GM19397 (cell line): ENCODE measurements around the gene PPP1R18.
"Not testable (repeated sequence)": the region's sequence is repeated elsewhere in the genome, so short reads cannot be mapped to it uniquely, and the experiment has no call there.

Experiments used
- ATAC-seq: cut with Tn5 transposase; IDR thresholded peaks from one replicate; pipeline ENCODE4 v1.9.1; 2021; ENCODE audit warnings: mild to moderate bottlenecking, moderate library complexity; ENCODE audit not compliant: unreplicated experiment

The PPP1R18 gene

DNA sequence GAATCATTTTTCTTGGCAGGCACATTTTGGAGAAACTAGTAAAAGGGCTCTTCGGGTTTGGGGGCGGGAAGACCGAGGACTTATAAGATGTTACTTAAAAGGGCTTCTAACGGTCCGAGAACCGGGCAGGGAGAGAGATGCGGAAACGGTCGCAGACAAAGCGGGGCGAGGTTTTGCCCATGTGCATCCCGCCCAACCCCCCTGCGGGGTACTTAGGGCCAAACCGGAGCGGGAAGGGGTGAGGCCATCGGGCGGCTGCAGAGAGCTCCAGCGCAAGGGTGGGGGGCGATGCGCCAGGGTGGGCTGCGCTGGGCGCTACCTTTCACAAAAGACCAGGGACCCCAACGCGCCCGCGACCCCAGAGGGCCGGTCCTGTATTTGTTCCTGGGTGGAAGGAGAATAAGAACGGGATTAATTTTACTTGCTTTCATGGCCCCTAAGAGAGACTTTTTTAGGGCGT is 34.3 kb upstream of the PPP1R18 start:
- no peak for ATAC-seq

DNA sequence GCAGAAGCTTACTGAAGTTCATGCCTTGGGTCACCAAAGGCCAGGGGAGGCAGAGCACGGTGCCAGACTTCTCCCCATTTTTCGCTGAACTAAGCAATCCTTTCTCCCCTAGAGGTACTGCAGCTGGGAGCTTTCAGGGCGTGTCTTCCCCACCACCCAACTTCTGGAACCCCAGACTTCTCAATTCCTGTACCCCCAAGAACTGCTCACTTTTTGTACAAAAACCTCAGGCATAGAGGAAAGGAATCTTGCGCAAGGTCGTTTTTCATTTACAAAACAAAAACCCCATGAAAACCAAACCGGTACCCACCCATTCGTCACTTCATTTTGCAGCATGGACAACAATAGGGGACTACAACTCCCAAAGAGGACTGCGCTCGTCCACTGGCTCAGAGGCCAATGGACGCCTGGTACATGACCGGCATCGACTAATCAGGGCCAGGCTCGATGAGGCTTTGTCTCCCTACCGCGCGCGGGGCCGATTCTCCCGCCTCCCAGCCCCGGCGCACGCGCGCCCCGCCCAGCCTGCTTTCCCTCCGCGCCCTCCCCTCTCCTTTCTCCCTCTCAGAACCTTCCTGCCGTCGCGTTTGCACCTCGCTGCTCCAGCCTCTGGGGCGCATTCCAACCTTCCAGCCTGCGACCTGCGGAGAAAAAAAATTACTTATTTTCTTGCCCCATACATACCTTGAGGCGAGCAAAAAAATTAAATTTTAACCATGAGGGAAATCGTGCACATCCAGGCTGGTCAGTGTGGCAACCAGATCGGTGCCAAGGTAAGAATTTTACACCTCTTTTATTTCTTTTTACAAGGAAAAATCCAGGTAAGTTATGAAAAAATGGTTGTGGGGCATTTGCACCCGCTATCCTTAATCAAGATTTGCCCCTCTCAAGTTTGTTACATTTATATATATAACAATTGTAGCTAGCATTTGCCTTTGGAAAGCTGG is 33.6 kb upstream of the PPP1R18 start, which contains the start of gene TUBB:
TUBB (plus strand) TSS at position 562 of the 947 bp plus-strand sequence; CDS start at position 717, 155 bp downstream.
- peak; percentile 43 for ATAC-seq

GRCh38 chr6:30719356-30719755 is 32.9 kb upstream of the PPP1R18 start:
- ATAC-seq: no peak

GRCh38 chr6:30717845-30718720 is 31.6 kb upstream of the PPP1R18 start:
- ATAC-seq: not testable (repeated sequence)

GRCh38 chr6:30717129-30717844 is 30.8 kb upstream of the PPP1R18 start, which contains the start of gene MDC1:
Gene MDC1, minus strand, starts transcription at chr6:30717281. Its CDS starts 2,106 bp downstream, at chr6:30715175.
- peak; percentile 54 for ATAC-seq

- ATAC-seq: no peak
Measured at GRCh38 chr6:30716879-30717128, 30.4 kb upstream of the PPP1R18 start.

DNA sequence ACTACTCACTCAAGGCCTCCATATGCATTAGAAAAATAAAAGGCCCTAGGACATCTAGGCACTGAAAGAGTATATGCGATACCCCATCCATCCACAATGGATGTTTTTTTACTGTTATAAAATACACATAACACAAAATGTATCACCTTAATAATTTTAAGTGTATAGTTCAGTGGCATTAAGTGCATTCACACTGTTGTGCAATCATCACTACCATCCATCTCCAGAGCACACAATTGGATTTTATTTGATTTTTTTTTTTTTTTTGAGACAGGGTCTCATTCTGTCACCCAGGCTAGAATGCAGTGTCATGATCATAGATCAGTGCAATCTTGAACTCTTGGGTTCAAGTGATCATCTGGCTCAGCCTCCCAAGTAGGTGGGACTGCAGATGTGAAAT is 27.8 kb upstream of the PPP1R18 start:
- ATAC-seq: no peak

- no peak for ATAC-seq
Measured at GRCh38 chr6:30712441-30712945, 26.0 kb upstream of the PPP1R18 start.

GRCh38 chr6:30711758-30712380 is 25.4 kb upstream of the PPP1R18 start:
- ATAC-seq: no peak

DNA sequence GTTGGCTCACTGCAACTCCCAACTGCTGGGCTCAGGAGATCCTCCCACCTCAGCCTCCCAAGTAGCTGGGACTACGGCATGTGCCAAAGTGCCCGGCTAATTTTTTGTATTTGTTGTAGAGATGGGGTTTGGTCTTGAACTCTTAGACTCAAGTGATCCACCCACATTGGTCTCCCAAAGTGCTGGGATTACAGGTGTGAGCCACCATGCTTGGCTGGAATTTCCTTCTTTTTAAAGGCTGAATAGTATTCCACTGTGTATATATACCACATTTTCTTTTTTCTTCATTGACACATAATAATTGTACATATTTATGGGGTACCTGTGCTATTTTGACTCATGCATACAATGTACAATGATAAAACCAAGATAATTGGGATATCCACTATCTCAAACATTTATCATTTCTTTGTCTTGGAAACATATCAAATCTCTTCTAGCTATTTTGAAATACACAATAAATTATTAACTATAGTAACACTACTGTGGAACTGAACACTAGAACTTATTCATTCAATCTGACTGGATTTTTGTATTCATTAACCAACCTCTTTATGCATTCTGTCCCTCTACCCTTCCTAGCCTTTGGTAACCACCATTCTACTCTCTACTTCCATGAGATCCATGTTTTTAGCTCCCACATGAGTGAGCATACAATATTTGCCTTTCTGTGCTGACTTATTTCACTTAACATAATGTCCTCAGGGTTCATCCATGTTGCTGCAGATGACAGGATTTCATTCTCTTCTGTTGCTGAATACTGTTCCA is 22.8 kb upstream of the PPP1R18 start:
- ATAC-seq: no peak

DNA sequence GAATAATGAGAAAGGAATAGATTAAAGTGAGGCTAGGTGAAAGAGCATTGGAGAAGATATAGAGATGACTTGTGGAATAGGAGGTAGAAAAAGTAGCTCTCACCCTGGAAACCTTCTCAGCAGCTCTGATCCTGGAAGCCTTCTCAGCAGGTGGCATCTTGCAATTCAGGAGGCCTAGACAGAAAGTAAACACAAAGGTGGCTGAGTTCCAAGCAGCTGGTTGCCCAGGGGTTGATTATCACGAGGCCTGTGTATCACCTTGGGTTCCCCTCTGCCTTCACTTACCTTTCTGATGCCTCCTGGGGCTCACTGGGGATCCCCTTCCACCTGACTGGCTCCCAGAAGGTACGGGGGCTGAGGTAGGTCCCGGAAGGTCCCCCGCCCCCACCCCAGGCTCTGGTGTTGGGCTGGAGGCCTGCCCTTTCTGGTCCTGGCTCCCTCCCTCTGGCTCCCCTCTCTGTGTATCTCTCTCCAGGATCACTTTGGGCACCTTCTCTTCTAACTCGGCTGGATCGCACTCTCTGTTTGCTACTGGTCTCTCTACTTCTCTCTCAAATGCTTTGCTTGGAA is 20.9 kb upstream of the PPP1R18 start:
- ATAC-seq: no peak

DNA sequence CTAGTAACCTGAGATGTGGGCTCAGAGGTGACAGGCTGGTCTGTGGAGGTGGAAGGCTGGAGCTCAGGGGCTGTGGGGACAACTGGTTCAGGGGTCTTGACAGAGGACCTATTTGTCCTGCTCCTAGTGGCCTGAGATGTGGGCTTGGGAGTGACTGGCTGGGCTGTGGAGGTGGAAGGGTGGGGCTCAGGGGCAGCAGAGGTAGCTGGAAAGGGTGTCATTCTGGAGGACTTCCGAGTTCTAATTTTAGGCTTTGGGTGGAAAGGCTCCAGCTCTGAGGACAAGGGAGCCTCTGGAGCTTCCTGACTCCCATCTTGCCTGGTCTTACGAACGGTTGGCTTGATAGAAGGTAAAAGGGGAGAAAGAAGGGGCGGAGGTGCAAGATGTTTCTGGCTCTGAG is 19.2 kb upstream of the PPP1R18 start:
- ATAC-seq: no peak

- ATAC-seq: no peak
Measured at GRCh38 chr6:30703821-30704220, 17.4 kb upstream of the PPP1R18 start.

DNA sequence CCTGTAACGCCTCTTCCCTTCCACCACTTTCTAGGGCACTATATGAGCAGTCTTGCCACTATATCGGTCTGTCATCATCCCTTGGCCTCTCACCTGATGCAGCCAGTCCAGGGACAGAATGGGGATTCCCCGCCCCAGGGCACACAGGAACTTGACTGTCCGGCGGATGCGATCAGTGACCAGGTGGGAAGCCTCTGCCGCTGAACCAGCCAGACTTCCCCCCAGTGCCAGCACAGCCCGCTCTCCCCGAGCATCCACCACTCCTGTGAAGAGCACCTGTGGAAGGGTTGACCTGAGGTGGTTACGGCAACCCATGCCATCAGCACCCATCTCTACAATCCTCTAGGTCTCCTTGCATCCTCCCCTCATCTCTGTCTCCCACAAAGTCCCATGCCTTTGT is 16.6 kb upstream of the PPP1R18 start:
- ATAC-seq: no peak

GRCh38 chr6:30700340-30700739 is 13.9 kb upstream of the PPP1R18 start:
- no peak for ATAC-seq

- no peak for ATAC-seq
Measured at GRCh38 chr6:30696432-30696831, 10.0 kb upstream of the PPP1R18 start.

- no peak for ATAC-seq
Measured at GRCh38 chr6:30691208-30691847, 4.9 kb upstream of the PPP1R18 start.

- peak; percentile 30 for ATAC-seq
Measured at GRCh38 chr6:30690403-30691207, 4.2 kb upstream of the PPP1R18 start, which contains the start of gene NRM. Gene NRM, minus strand, starts transcription at chr6:30690984. Its CDS starts 10 bp downstream, at chr6:30690974.
